Measurements from ENCODE around the gene CXCR1. TPM values are rescaled to one million over a fixed set of nuclear protein-coding genes. Genes with fewer than 3 reads are reported as not detected.

The CXCR1 gene
- total and polyA plus RNA-seq, 2 of the 4 experiments (the other 2 are of a cell fraction), result not detected

DNA sequence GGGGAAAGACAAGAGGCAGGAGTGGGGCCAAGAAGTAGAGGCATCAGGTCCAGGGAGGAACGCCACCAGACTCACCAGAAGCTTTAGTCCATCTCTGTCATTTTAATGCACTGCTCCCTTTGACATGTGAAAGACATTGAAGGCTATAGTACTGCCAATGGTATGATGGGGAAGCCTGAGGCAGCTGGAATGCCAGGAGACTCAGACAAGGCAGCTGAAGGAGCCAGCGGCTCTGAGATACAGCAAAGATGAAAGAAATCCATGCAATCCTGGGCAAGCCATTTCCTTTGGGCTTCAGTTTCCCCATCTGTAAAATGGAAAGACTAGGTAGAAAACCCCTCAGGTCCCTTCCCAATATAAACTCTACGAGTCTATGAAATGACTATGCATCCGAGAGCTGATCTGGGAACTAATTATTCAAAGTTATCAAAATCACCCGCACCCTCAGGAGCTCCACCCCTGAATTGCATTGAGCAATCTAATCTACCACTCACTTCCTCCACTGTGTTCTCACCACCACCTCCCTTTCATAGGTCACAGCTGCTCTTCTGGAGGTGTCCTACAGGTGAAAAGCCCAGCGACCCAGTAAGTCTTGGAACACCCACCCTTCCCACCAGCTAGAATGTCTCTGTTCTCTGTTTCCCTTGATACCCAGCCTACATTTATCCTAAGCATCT is 37.8 kb downstream of the CXCR1 start:
- Histone ChIP-seq H2AK5ac (ENCODE audit: low read depth, low read length) (no peak overlapping the region), H2BK5ac (ENCODE audit: low read depth, low read length, poor library complexity, severe bottlenecking) (no peak overlapping the region), H3K4me2 (ENCODE audit: low read depth, low read length) (no peak overlapping the region), H3K9me1 (ENCODE audit: insufficient read depth, low read length) (no peaks in the 10 kb centered on the region), H4K5ac (ENCODE audit: low read depth, low read length) (no peak overlapping the region), H3K27me3 (ENCODE audit: control insufficient read depth, insufficient read depth, low read length) (peaks cover 69% of the 10 kb centered on the region), H3K56ac (ENCODE audit: extremely low read depth, insufficient read depth, low read length) (no peak overlapping the region), H4K8ac (ENCODE audit: low read depth in 2 of 2, low read length in 2 of 2) (no peak overlapping the region), H3K9me3 (ENCODE audit: control insufficient read depth, insufficient read depth, low read length) (no peaks in the 10 kb centered on the region), H4K20me1 (ENCODE audit: insufficient read depth, low read length) (no peaks in the 10 kb centered on the region), H2BK15ac (ENCODE audit: low read depth, low read length) (no peak overlapping the region), H3K9ac (ENCODE audit: low read depth, low read length) (no peak overlapping the region), H2BK120ac (ENCODE audit: low read depth, low read length) (no peak overlapping the region), H3K4me1 (ENCODE audit: control insufficient read depth, insufficient read depth, low read length) (no peaks in the 10 kb centered on the region), H3K4ac (ENCODE audit: low read depth, low read length) (no peak overlapping the region), H3K4me3 (ENCODE audit: insufficient read depth, low read depth, low read length) (no peak overlapping the region), H2AK9ac (replicated peaks; ENCODE audit: low read depth, low read length, poor library complexity) (no peak overlapping the region), H4K91ac (ENCODE audit: insufficient read depth, low read depth, low read length) (no peak overlapping the region), H3K14ac (replicated peaks; ENCODE audit: low read depth, low read length) (no peak overlapping the region), H3K79me1 (ENCODE audit: low read depth in 1 of 2, low read length in 2 of 2) (no peaks in the 10 kb centered on the region), H3K23ac (ENCODE audit: low read depth, low read length) (no peak overlapping the region), H3K36me3 (ENCODE audit: control insufficient read depth, insufficient read depth, low read length) (no peaks in the 10 kb centered on the region), H2BK20ac (ENCODE audit: low read depth, low read length) (no peak overlapping the region), H3K18ac (ENCODE audit: low read depth, low read length) (no peak overlapping the region), H2AFZ (replicated peaks; ENCODE audit: low read length, poor library complexity) (no peak overlapping the region), H3K27ac (ENCODE audit: insufficient read depth, low read length) (no peak overlapping the region)
- in situ Hi-C loops (cut with MboI; ENCODE audit: low sequenced_read_pairs) (no loop called here), dilution Hi-C loops (cut with HindIII; ENCODE audit: low sequenced_read_pairs, unreplicated experiment) (no loop called here), intact Hi-C loops (cut with micrococcal nuclease) (no loop called here)
- ChIA-PET POLR2A (ENCODE audit: unreplicated experiment) (no interaction called here), CTCF (no interaction called here)
- ATAC-seq (ENCODE audit: low read depth) (no peak), DNase-seq (no peak)
- BruUV-seq (replicated peaks), result no TSS peak
- 77% methylated on average over 3 of the region's 6 CpGs; no CpG with 5 or more reads in 1 of the 2 experiments for WGBS, 2 experiments (ENCODE audit: extremely low coverage in 2 of 2, insufficient read length in 1 of 2)
- TF ChIP-seq, protein P1, sequence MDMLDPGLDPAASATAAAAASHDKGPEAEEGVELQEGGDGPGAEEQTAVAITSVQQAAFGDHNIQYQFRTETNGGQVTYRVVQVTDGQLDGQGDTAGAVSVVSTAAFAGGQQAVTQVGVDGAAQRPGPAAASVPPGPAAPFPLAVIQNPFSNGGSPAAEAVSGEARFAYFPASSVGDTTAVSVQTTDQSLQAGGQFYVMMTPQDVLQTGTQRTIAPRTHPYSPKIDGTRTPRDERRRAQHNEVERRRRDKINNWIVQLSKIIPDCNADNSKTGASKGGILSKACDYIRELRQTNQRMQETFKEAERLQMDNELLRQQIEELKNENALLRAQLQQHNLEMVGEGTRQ (IDR thresholded peaks at IDR 0.05; ENCODE audit: low read depth, low read length), result no peak
- TF ChIP-seq, protein P2, sequence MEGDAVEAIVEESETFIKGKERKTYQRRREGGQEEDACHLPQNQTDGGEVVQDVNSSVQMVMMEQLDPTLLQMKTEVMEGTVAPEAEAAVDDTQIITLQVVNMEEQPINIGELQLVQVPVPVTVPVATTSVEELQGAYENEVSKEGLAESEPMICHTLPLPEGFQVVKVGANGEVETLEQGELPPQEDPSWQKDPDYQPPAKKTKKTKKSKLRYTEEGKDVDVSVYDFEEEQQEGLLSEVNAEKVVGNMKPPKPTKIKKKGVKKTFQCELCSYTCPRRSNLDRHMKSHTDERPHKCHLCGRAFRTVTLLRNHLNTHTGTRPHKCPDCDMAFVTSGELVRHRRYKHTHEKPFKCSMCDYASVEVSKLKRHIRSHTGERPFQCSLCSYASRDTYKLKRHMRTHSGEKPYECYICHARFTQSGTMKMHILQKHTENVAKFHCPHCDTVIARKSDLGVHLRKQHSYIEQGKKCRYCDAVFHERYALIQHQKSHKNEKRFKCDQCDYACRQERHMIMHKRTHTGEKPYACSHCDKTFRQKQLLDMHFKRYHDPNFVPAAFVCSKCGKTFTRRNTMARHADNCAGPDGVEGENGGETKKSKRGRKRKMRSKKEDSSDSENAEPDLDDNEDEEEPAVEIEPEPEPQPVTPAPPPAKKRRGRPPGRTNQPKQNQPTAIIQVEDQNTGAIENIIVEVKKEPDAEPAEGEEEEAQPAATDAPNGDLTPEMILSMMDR (conservative IDR thresholded peaks at IDR 0.05; ENCODE audit: low read depth, low read length), result no peak
- TF ChIP-seq RFX5 (IDR thresholded peaks at IDR 0.05; ENCODE audit: low read depth, low read length), result no peak
- TF ChIP-seq RAD21 (IDR thresholded peaks at IDR 0.05; ENCODE audit: low read length), result no peak

Data from IMR-90 (cell line).